Activated gamma-delta T cell (primary cell): ENCODE results near the gene WNK4.
"Not testable (repeated sequence)": the region's sequence is repeated elsewhere in the genome, so short reads cannot be mapped to it uniquely, and the experiment has no call there.

Experiments used
- DNase-seq: peaks from one replicate; lab custom pipeline; 2025; lab: John Stamatoyannopoulos, UW
- total RNA-seq, 2 donors: gene quantifications; one replicate each; lab custom pipeline; 2026; lab: John Stamatoyannopoulos, UW

The WNK4 gene
- total RNA-seq = 0.51 to 0.57 reads per million in 2 donors

- no peak for DNase-seq
Measured at GRCh38 chr17:42779936-42780850, at the start of gene WNK4. Gene WNK4 (plus strand): TSS chr17:42780610. CDS start chr17:42780699, 89 bp downstream.

- no peak for DNase-seq
Measured at GRCh38 chr17:42740699-42741098, 39.7 kb upstream of the WNK4 start.

GRCh38 chr17:42742916-42743315, 37.5 kb upstream of the WNK4 start:
- not testable (repeated sequence) for DNase-seq

- no peak for DNase-seq
Measured at GRCh38 chr17:42743595-42744282, 36.7 kb upstream of the WNK4 start.

GRCh38 chr17:42744283-42744805, 36.1 kb upstream of the WNK4 start:
- peak; percentile 68 for DNase-seq

DNA sequence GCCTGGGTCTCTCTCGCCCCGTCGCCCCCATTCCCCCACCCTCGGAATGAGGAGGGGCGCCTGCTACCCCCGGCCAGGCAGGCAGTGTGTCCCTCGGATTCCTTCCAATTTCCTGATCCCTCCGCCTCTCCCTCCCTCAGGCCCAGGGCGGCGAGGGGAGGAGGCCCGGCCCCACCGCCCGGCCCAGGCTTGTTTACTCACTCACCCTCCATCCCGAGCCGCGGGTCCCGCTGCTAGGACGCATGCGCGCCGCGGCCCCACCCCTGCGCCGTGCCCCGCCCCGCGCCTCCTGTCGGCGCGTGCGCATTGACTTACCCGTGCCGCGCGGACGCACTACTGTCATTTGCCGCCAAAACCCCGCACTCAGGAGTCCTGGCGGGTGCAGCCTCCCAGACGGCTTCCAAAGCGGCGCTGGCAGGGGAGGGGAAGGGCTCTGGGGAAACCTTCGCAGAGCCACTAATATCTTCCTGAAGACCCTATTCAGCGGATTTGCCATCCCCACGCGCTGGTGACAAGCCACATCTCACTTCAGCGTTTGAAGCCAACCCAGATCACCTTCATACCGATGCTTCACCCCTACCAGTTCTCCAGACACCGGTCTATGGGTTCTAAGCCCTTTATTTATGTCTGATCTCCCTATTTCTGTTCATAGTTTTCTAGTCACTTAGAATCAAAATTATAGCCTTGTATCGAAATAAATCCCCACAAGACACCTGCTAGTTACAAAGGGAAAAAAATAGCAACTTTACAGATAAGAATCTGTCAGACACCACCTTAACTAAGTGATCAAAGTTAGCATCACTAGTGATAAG, 35.4 kb upstream of the WNK4 start, which contains the start of gene EZH1:
EZH1 (minus strand) TSS at position 235 of the 812 bp plus-strand sequence. CDS start 16,099 bp downstream, outside the sequence.
- peak; percentile 86 for DNase-seq

DNA sequence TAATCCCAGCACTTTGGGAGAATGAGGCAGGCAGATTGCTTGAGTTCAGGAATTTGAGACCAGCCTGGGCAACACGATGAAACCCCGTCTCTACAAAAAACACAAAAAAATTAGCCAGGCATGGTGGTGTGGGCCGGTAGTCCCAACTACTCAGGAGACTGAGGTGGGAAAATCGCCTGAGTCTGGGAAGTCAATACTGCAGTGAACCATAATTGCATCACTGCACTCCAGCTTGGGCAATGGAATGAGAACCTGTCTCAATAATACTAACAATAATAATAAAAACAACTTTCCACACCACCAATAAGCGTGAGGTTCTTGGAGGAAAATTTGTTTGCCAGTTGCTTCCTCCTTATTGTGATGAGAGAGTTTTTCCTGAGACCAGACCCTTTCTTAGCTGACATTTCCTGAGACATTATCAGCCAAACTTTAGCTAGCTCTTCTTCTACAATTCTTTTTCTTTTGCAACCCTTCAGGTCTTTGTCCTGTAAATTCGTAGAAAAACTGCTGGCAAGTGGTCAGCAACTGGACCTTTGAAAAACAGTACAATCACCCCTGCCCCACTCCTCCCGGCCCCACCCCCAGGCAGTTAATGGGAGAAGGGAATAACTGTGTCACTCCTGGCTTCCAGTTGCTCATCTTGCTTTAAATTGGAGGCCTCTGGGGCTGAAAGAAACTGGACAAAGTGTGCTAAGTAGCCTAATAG, 32.1 kb upstream of the WNK4 start:
- no peak for DNase-seq

GRCh38 chr17:42748908-42749798, 31.3 kb upstream of the WNK4 start:
- no peak for DNase-seq

GRCh38 chr17:42750739-42751344, 29.6 kb upstream of the WNK4 start:
- no peak for DNase-seq

- DNase-seq = no peak
Measured at GRCh38 chr17:42751628-42752027, 28.8 kb upstream of the WNK4 start.

GRCh38 chr17:42754782-42755181, 25.6 kb upstream of the WNK4 start:
- DNase-seq = no peak

- DNase-seq = no peak
Measured at GRCh38 chr17:42759982-42760651, 20.3 kb upstream of the WNK4 start.

DNA sequence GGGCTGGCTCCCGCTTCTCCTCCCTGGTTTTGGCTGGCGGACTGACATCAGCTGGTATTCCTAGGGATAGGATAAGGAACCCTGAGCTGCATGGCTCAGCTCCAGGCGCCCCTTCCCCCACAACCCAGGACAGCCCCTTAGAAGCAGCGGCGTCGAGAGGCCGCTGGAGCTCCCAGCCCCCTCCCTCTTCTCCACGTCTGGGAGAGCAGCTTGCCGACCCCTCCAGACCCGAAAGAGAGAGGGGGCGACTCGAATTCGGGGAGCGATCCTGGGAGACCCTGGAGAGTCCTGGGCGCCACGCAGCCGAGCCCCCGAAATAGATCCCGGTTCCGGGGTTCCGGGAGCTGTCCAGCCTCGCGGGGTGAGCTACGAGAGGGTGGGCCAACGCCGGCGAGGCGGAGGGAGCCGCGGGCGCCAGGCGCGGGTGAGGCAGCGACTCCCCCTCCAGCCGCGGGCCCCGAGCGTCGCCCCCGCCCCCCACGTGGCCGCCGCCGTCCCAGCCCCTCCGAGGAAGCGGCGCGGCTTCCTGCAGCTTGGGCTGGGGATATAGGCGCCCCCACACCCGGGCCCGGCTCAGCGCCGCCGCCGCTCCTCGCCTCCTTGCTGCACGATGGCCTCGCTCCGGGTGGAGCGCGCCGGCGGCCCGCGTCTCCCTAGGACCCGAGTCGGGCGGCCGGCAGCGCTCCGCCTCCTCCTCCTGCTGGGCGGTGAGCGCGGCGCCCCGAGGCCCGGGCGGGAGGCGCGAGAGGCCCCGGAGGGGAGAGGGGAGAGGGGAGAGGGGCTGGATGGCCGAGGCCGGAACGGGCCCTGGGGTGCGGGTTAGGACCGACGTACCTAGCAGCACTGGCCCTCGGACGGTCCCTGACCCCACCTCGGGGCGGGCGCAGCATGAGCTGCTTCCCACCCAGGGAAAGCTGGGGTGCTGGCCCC, 19.5 kb upstream of the WNK4 start, which contains the start of gene RAMP2:
RAMP2 (plus strand) TSS at position 576 of the 930 bp plus-strand sequence; CDS start at position 611, 35 bp downstream.
- DNase-seq = no peak

DNA sequence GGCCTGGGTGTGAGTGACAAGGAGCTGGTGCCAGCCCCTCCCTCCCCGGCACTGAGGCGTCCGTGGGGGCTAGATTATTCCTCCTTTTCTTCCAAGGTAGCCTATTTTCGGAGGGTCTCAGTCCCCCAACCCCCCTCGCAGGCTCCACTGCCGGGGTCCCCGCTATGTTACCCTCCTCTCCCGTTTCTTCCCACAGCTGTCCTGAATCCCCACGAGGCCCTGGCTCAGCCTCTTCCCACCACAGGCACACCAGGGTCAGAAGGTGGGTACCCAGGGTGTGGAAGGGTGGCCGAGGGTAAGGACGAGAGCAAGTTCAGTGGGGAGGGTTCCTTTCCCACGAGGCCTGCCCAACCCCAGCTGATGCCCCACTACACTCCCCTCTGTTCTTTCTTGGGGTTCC, 18.8 kb upstream of the WNK4 start:
- DNase-seq = no peak

DNA sequence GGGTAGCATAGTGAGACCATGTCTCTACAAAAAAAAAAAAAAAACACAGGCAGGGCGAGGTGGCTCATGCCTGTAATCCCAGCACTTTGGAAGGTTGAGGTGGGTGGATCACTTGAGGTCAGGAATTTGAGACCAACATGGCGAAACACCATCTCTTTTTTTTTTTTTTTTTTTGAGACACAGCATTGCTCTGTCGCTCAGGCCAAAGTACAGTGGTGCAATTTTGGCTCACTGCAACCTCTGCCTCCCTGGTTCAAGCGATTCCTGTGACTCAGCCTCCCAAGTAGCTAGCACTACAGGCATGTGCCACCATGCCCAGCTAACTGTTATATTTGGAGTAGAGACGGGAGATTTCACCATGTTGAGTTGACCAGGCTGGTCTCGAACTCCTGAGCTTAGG, 14.3 kb upstream of the WNK4 start:
- no peak for DNase-seq

DNA sequence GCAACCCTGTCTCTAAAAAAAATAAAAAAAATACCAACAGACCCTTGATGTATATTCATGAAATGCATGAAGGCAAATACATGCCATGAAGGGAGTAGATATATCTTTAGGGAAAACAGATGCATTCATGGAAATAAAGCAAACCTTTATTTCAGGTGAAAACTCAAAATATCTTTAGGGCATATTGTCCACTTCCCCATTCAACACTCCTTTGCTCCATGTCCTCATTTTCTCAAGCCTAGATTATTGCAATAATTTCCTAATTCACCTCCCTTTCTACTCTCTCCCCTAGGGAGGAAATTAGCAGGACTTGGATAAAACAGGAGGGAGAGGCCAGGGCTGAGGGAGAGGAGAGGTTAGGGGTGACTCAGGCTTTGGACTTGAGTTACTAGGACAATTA, 12.9 kb upstream of the WNK4 start:
- DNase-seq = no peak

GRCh38 chr17:42768006-42768405, 12.4 kb upstream of the WNK4 start:
- not testable (repeated sequence) for DNase-seq

DNA sequence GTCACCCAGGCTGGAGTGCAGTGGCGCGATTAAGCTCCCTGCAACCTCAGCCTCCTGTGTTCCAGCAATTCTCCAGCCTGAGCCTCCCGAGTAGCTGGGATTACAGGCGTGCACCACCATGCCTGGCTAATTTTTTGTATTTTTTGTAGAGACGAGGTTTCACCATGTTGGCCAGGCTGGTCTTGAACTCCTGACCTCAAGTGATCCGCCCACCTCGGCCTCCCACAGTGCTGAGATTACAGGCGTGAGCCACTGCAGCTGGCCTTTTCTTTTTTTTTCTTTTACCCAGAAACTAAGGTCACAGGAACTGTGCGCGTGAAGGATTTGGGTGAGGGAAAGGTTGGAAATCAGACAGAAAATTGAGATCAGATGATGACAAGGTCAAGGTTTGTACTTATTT, 10.4 kb upstream of the WNK4 start:
- DNase-seq = not testable (repeated sequence)
